HL-60 (cell line): ENCODE measurements around the gene FRG2B.

Source experiments
- GABPA ChIP-seq: IDR thresholded peaks from 2 replicates; pipeline ENCODE4 v1.6.1; 2012; ENCODE audit warnings: low read depth
- POLR2AphosphoS5 ChIP-seq: IDR thresholded peaks from 2 replicates; pipeline ENCODE4 v1.6.1; 2012; ENCODE audit warnings: low read depth
- SPI1 ChIP-seq: IDR thresholded peaks from 2 replicates; pipeline ENCODE4 v1.6.1; 2012; ENCODE audit warnings: low read depth, mild to moderate bottlenecking, borderline replicate concordance
- TF ChIP-seq, protein P1 (sequence below): IDR thresholded peaks from one replicate; pipeline ENCODE4 v1.5.1; 2011; ENCODE audit warnings: low read length, control low read depth, inconsistent platforms; ENCODE audit not compliant: insufficient read depth

DNA sequence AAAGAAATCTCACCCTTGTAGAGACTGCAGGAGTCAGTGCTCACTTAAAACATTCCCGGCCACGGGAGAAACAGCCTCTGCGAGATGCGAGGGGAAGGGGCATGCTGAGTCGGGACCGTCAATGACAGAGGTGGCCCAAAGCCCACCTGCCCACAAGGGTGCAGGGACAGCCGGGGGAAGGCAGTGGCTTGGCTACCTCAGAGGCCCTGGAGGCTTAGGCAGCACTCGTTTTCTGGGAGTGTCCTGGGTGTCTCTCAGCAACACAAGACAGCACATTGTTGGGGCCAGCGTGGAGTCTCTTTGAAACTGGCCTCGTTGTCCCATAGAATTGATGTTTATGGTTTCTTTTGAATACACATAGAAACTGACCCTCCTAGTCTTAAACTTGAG lies 35.6 kb downstream of the FRG2B start:
- TF ChIP-seq, protein P1, sequence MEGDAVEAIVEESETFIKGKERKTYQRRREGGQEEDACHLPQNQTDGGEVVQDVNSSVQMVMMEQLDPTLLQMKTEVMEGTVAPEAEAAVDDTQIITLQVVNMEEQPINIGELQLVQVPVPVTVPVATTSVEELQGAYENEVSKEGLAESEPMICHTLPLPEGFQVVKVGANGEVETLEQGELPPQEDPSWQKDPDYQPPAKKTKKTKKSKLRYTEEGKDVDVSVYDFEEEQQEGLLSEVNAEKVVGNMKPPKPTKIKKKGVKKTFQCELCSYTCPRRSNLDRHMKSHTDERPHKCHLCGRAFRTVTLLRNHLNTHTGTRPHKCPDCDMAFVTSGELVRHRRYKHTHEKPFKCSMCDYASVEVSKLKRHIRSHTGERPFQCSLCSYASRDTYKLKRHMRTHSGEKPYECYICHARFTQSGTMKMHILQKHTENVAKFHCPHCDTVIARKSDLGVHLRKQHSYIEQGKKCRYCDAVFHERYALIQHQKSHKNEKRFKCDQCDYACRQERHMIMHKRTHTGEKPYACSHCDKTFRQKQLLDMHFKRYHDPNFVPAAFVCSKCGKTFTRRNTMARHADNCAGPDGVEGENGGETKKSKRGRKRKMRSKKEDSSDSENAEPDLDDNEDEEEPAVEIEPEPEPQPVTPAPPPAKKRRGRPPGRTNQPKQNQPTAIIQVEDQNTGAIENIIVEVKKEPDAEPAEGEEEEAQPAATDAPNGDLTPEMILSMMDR: no peak
- no peak for TF ChIP-seq GABPA
- TF ChIP-seq POLR2AphosphoS5: no peak
- no peak for TF ChIP-seq SPI1
